Left ventricle myocardium inferior (tissue), 1 donor: ENCODE measurements around the gene NUDCD2. TPM values are rescaled to one million over a fixed set of nuclear protein-coding genes. Genes with fewer than 3 reads are reported as not detected.
A peak's percentile ranks its signal among the peaks of the same experiment; 100 is the strongest.

Experiments used
- DNase-seq: peaks from one replicate; pipeline ENCODE4 v3.0.0-alpha.2; 2020
- H3K27ac ChIP-seq: fragments of 200-600 bp; replicated peaks from 2 replicates; pipeline ENCODE4 v1.8.0; 2021
- H3K27me3 ChIP-seq: fragments of 200-600 bp; 2 replicates; pipeline ENCODE4 v1.8.0; 2021; ENCODE audit warnings: low read depth
- H3K36me3 ChIP-seq: fragments of 200-600 bp; 2 replicates; pipeline ENCODE4 v1.8.0; 2021
- H3K4me1 ChIP-seq: fragments of 200-600 bp; 2 replicates; pipeline ENCODE4 v1.8.0; 2021
- H3K4me3 ChIP-seq: fragments of 200-600 bp; 2 replicates; pipeline ENCODE4 v1.8.0; 2021; ENCODE audit warnings: mild to moderate bottlenecking, moderate library complexity
- H3K9me3 ChIP-seq: fragments of 200-600 bp; replicated peaks from 2 replicates; pipeline ENCODE4 v1.8.0; 2021
- intact Hi-C: fragments of 100-400 bp; cut with micrococcal nuclease; formaldehyde crosslinking; loops from one replicate; pipeline ENCODE4 v1.11.0; 2022
- total RNA-seq: library from RNA; stranded (reverse); fragmentation: NEBNext Ultra II Directional; extraction: Animal tissue kit (Norgen Biotek cat#: 25700); gene quantifications from one replicate; pipeline ENCODE4 v1.2.1, GENCODE V29; 2021
- TF ChIP-seq, protein P1 (sequence below): fragments of 200-600 bp; IDR thresholded peaks from 2 replicates; pipeline ENCODE4 v1.8.0; 2021; ENCODE audit warnings: antibody characterized with exemption, mild to moderate bottlenecking, borderline replicate concordance
- donor health status: DM: no; HTN: yes; CAD: no; lungs with severe emphysema.

The NUDCD2 gene
- total RNA-seq, 1 donor from 2014 or later, result 13.0 TPM

GRCh38 chr5:163505368-163506094 lies 45.6 kb upstream of the NUDCD2 start, which contains the start of gene MAT2B:
MAT2B (plus strand) TSS chr5:163505619; CDS start chr5:163505687, 68 bp downstream.
- H3K36me3 ChIP-seq, result no peaks in the 10 kb centered on the region
- TF ChIP-seq, protein P1, sequence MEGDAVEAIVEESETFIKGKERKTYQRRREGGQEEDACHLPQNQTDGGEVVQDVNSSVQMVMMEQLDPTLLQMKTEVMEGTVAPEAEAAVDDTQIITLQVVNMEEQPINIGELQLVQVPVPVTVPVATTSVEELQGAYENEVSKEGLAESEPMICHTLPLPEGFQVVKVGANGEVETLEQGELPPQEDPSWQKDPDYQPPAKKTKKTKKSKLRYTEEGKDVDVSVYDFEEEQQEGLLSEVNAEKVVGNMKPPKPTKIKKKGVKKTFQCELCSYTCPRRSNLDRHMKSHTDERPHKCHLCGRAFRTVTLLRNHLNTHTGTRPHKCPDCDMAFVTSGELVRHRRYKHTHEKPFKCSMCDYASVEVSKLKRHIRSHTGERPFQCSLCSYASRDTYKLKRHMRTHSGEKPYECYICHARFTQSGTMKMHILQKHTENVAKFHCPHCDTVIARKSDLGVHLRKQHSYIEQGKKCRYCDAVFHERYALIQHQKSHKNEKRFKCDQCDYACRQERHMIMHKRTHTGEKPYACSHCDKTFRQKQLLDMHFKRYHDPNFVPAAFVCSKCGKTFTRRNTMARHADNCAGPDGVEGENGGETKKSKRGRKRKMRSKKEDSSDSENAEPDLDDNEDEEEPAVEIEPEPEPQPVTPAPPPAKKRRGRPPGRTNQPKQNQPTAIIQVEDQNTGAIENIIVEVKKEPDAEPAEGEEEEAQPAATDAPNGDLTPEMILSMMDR, result peak; percentile 62
- intact Hi-C loops, result no loop called here

DNA sequence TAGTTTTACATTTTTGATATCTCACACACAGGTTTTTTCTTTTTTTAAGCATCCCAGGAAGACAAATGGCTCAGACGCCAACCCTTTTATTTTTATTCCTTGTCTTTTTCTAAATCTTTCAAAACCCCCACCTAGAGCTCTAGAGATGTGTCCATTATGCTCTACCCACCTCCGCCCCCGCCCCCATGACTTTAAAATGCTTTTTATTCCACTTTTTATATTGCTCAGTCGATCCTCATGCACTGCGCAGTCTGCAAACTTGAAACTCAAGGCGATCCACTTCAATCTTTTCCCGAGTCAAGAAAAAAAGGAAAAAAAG lies 45.1 kb upstream of the NUDCD2 start:
- peak overlapping the region; percentile 90 for H3K4me3 ChIP-seq
- TF ChIP-seq, protein P1, result no peak
- intact Hi-C loops, result no loop called here
- peak overlapping the region; percentile 99 for H3K27ac ChIP-seq
- H3K9me3 ChIP-seq, result no peaks in the 10 kb centered on the region
- H3K27me3 ChIP-seq, result no peaks in the 10 kb centered on the region
- H3K36me3 ChIP-seq, result no peaks in the 10 kb centered on the region
- DNase-seq, result no peak
- H3K4me1 ChIP-seq, result peaks cover 76% of the 10 kb centered on the region

More at GRCh38 chr5:163505368-163506094, 45.6 kb upstream of the NUDCD2 start, which contains the start of gene MAT2B:
- Histone ChIP-seq H3K9me3 (no peaks in the 10 kb centered on the region), H3K4me1 (peaks cover 82% of the 10 kb centered on the region), H3K27me3 (no peaks in the 10 kb centered on the region), H3K27ac (peak within 1 kb of the TSS; percentile 99), H3K4me3 (peak within 1 kb of the TSS; percentile 90)
- DNase-seq, result peak; percentile 96

DNA sequence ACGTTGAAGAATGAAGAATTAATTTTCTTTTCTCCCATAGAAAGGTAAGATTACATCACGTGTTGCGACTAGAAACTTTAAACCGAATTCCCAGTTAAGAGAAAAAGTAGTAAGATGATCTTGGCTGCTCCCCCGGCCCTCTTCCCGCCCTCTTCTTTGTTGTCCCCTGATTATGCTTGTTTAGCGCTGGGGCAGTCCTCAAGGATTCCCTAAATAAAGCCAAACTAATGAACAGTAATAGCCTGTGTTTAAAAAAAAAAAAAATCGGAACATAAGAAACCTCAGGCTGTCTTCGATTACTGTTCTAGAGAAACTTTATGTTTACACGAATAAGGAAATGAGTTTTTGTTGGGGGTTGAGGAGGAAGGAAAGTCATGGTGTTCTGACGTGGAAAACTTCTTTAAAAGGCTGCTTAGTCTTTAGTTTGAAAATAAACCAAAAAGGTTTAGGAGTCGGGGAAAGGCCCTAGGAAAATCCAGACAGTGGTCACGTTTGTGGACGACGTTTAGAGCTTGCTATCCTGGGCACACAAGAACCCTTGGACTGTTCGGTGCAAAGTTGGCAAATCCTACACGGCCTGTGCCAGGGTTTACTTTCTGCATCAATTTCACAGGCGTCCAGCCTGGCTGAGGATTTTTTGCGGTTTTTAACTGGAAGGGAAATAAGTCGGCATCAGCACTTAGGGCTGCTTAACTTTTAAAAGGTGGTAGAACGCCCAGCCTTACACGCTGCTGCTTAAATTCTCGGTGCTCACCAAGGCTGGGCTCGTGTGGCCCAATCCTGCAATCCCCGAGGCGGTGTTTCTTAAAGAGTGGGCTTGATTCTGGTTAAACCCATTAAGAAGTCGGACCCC lies 44.4 kb upstream of the NUDCD2 start:
- intact Hi-C loops, result no loop called here
- peak; percentile 23 for DNase-seq
- TF ChIP-seq, protein P1, result no peak

DNA sequence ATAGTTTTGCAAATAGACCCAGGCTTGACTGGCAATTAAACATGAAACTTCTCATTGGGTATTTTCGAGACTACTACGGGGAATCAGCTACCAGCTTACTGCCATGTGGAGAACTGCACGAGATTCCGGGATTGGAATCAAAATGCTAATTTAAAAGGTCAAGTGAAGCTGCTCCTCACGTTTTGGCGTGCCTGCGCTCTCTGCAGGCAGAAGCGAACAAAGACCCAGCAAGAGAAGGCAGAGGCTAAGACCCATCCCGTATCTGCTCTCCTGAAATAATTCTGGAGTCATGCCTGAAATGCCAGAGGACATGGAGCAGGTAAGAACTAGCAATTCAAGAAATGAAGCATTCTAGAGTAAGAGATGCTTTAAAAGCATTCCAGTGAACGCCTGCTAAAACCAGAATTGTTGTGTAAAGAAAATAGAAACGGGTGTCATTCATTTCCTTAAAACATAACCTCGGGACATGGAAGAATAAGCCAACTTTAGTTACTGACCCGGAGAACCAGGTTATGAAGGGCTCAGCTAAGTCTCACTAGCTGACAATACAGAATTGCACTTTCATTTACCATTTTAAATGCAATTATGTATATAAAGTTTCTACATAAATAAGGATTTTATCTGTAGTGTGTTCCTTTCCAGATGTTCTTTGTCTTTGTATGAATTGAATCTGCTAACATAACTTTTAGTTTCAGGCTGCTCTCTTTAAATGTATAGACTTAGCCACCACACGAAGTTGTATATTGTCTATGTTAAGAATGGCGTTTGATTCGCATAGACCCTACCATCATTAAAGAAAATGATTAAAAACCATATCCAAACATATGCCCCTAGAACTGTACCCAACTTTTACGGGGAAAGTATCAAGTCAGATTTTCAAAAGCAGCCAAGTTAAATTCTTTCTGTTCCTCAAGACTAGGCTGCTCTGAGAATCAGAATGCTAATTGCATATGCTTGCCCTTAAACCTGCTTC lies 43.5 kb upstream of the NUDCD2 start:
- H3K4me3 ChIP-seq, result peak overlapping the region; percentile 90
- peak; percentile 43 for DNase-seq
- TF ChIP-seq, protein P1, result peak; percentile 50
- H3K27ac ChIP-seq, result peak overlapping the region; percentile 99
- intact Hi-C loops, result no loop called here
- peaks cover 60% of the 10 kb centered on the region for H3K4me1 ChIP-seq
- H3K9me3 ChIP-seq, result no peaks in the 10 kb centered on the region
- no peaks in the 10 kb centered on the region for H3K27me3 ChIP-seq
- no peaks in the 10 kb centered on the region for H3K36me3 ChIP-seq

More for the DNA sequence above, 44.4 kb upstream of the NUDCD2 start:
- H3K36me3 ChIP-seq, result no peaks in the 10 kb centered on the region
- no peaks in the 10 kb centered on the region for H3K27me3 ChIP-seq
- no peaks in the 10 kb centered on the region for H3K9me3 ChIP-seq
- H3K27ac ChIP-seq, result peak overlapping the region; percentile 99
- H3K4me3 ChIP-seq, result peak overlapping the region; percentile 90
- H3K4me1 ChIP-seq, result peaks cover 69% of the 10 kb centered on the region

DNA sequence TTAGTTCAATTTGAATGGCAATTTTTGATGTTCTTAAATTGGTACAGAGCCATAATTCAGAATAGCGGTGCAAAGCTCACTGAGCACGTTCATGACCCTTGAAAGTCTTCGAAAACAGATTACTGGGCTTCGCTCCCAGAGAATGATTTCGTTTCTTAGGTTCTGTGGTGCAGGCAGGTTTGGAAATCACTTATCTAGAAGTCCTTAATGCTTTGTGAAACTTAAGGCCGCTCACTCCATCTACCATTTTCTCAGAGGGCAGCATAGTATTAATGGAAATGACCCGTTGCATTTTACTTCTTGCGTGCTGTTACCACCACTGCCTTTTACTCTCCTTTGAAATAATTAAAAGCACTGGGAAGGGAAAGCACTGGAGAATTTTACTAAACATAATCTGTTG lies 42.6 kb upstream of the NUDCD2 start:
- Histone ChIP-seq H3K4me3 (peak overlapping the region; percentile 90), H3K9me3 (no peaks in the 10 kb centered on the region), H3K36me3 (no peaks in the 10 kb centered on the region), H3K27me3 (no peaks in the 10 kb centered on the region), H3K4me1 (peaks cover 51% of the 10 kb centered on the region), H3K27ac (peak overlapping the region; percentile 99)
- intact Hi-C loops, result no loop called here
- no peak for DNase-seq
- TF ChIP-seq, protein P1, result no peak
